ENCODE measurements around the gene ZNF423. TPM values are rescaled to one million over a fixed set of nuclear protein-coding genes. Genes with fewer than 3 reads are reported as not detected.

ZNF423 gene
- total RNA-seq, 1 donor from 2014 or later, result 16.7 TPM

DNA sequence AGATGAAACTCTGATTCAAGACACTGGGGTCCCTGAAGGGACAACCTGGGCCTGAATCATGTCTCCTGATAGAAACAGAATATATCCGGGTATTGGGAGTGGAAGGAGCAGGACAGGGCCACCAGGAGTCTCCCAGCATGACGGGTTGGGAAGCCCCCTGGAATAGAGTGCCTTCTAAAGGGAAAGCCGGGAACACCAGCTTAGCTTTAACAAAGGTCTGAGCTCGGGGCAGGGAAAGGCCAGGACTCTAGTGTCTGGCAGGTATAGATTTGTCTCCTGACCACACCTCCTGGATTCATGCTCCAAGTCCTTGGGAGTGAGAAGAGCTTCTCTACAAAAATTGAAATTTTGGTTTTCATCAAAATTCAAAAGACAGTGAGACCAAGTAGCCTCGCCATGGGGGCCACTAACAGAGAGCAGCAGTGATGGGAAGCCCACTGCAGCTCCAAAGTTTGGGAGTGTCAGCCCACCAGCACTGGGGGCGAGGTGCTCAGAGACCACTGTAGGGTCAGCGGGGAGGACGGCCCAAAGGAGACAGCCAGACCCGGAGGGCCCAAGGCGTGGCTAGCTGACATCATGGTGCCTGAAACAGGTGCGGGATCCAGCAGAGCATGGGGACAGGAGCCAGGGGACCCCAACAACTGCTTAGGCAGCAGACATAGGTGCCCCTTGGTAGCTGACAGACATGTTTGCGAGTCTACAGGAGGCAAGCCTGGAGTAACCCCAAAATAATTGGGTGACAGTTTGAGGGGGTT is 401.3 kb downstream of the ZNF423 start:
- Histone ChIP-seq H3K9ac (ENCODE audit: low read depth in 1 of 3, low read length in 3 of 3) (no peak overlapping the region), H3K27ac (ENCODE audit: low read depth, low read length) (no peak overlapping the region), H3K4me3 (ENCODE audit: low read length in 3 of 3) (no peak overlapping the region), H3K9me3 (ENCODE audit: control insufficient read depth in 3 of 3, low read length in 3 of 3) (no peaks in the 10 kb centered on the region), H3K4me1 (ENCODE audit: control insufficient read depth in 3 of 3, insufficient read depth in 3 of 3, low read length in 3 of 3) (no peaks in the 10 kb centered on the region), H3K27me3 (ENCODE audit: control insufficient read depth in 3 of 3, insufficient read depth in 3 of 3, low read length in 3 of 3) (peaks cover 0 to 4% (median 2%) of the 10 kb centered on the region in 3 donors), H3K36me3 (ENCODE audit: control insufficient read depth in 3 of 3, insufficient read depth in 3 of 3, low read length in 3 of 3) (no peaks in the 10 kb centered on the region)

DNA sequence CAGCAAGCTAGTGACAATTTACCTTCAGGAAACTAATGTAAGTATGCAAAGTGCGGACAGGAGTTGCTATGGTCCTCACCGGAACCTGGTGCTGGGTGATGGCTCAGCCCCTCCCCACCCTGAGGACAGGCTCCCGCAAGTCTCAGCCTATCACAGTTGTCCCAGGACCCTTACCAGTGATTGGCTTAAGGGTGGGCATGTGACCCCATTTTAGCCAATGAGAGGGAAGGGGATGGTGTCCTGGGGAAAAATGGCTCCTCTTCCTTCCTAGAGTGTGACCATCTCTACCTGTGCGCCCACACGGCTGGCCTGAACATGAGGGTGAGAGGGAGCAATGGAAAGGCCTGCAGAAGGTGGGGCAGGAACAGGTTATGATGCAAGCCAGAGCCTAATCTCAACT is 401.9 kb downstream of the ZNF423 start:
- H3K4me3 ChIP-seq (ENCODE audit: low read length in 3 of 3), result no peak overlapping the region
- no peak overlapping the region for H3K9ac ChIP-seq (ENCODE audit: low read depth in 1 of 3, low read length in 3 of 3)
- H3K9me3 ChIP-seq (ENCODE audit: control insufficient read depth in 3 of 3, low read length in 3 of 3), result no peaks in the 10 kb centered on the region
- peaks cover 0 to 4% (median 2%) of the 10 kb centered on the region in 3 donors for H3K27me3 ChIP-seq (ENCODE audit: control insufficient read depth in 3 of 3, insufficient read depth in 3 of 3, low read length in 3 of 3)
- H3K27ac ChIP-seq (ENCODE audit: low read depth, low read length), result no peak overlapping the region
- H3K4me1 ChIP-seq (ENCODE audit: control insufficient read depth in 3 of 3, insufficient read depth in 3 of 3, low read length in 3 of 3), result no peaks in the 10 kb centered on the region
- H3K36me3 ChIP-seq (ENCODE audit: control insufficient read depth in 3 of 3, insufficient read depth in 3 of 3, low read length in 3 of 3), result no peaks in the 10 kb centered on the region

GRCh38 chr16:49453021-49453420 is 402.9 kb downstream of the ZNF423 start:
- H3K27ac ChIP-seq (ENCODE audit: low read depth, low read length), result no peak overlapping the region
- H3K4me3 ChIP-seq (ENCODE audit: low read length in 3 of 3), result no peak overlapping the region
- H3K36me3 ChIP-seq (ENCODE audit: control insufficient read depth in 3 of 3, insufficient read depth in 3 of 3, low read length in 3 of 3), result no peaks in the 10 kb centered on the region
- peaks cover 0 to 4% (median 2%) of the 10 kb centered on the region in 3 donors for H3K27me3 ChIP-seq (ENCODE audit: control insufficient read depth in 3 of 3, insufficient read depth in 3 of 3, low read length in 3 of 3)
- H3K9ac ChIP-seq (ENCODE audit: low read depth in 1 of 3, low read length in 3 of 3), result no peak overlapping the region
- H3K9me3 ChIP-seq (ENCODE audit: control insufficient read depth in 3 of 3, low read length in 3 of 3), result no peaks in the 10 kb centered on the region
- no peaks in the 10 kb centered on the region for H3K4me1 ChIP-seq (ENCODE audit: control insufficient read depth in 3 of 3, insufficient read depth in 3 of 3, low read length in 3 of 3)

GRCh38 chr16:49452578-49452977 is 403.3 kb downstream of the ZNF423 start:
- H3K27me3 ChIP-seq (ENCODE audit: control insufficient read depth in 3 of 3, insufficient read depth in 3 of 3, low read length in 3 of 3), result peaks cover 0 to 4% (median 2%) of the 10 kb centered on the region in 3 donors
- no peaks in the 10 kb centered on the region for H3K36me3 ChIP-seq (ENCODE audit: control insufficient read depth in 3 of 3, insufficient read depth in 3 of 3, low read length in 3 of 3)
- H3K27ac ChIP-seq (ENCODE audit: low read depth, low read length), result no peak overlapping the region
- no peaks in the 10 kb centered on the region for H3K4me1 ChIP-seq (ENCODE audit: control insufficient read depth in 3 of 3, insufficient read depth in 3 of 3, low read length in 3 of 3)
- H3K9ac ChIP-seq (ENCODE audit: low read depth in 1 of 3, low read length in 3 of 3), result no peak overlapping the region
- no peak overlapping the region for H3K4me3 ChIP-seq (ENCODE audit: low read length in 3 of 3)
- no peaks in the 10 kb centered on the region for H3K9me3 ChIP-seq (ENCODE audit: control insufficient read depth in 3 of 3, low read length in 3 of 3)

DNA sequence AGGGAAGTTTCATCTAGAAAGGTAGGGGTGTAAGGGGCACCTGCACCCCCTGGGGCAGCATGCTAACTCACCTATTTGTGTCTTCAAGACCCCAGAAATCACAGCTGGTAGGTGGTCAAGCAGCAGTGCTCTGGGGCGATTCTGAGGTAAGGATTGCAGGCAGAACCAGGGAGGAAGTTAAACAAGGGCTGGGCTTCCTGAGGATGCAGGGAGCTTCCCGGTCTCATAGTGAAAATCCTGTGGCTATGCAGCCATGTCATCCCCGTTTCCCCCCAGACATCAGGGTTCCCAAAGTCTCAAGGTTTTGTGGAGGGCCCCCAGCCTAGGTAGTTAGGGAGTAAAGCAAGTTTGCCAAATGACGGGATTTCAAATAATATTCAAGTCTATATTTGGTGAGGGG is 403.8 kb downstream of the ZNF423 start:
- peak overlapping the region in 1 of 3 donors; percentile 15 for H3K4me3 ChIP-seq (ENCODE audit: low read length in 3 of 3)
- H3K9me3 ChIP-seq (ENCODE audit: control insufficient read depth in 3 of 3, low read length in 3 of 3), result no peaks in the 10 kb centered on the region
- H3K4me1 ChIP-seq (ENCODE audit: control insufficient read depth in 3 of 3, insufficient read depth in 3 of 3, low read length in 3 of 3), result no peaks in the 10 kb centered on the region
- peaks cover 0 to 4% (median 2%) of the 10 kb centered on the region in 3 donors for H3K27me3 ChIP-seq (ENCODE audit: control insufficient read depth in 3 of 3, insufficient read depth in 3 of 3, low read length in 3 of 3)
- H3K9ac ChIP-seq (ENCODE audit: low read depth in 1 of 3, low read length in 3 of 3), result no peak overlapping the region
- H3K27ac ChIP-seq (ENCODE audit: low read depth, low read length), result no peak overlapping the region
- no peaks in the 10 kb centered on the region for H3K36me3 ChIP-seq (ENCODE audit: control insufficient read depth in 3 of 3, insufficient read depth in 3 of 3, low read length in 3 of 3)

- Histone ChIP-seq H3K36me3 (ENCODE audit: control insufficient read depth in 3 of 3, insufficient read depth in 3 of 3, low read length in 3 of 3) (no peaks in the 10 kb centered on the region), H3K27ac (ENCODE audit: low read depth, low read length) (no peak overlapping the region), H3K27me3 (ENCODE audit: control insufficient read depth in 3 of 3, insufficient read depth in 3 of 3, low read length in 3 of 3) (peaks cover 0 to 2% (median 0%) of the 10 kb centered on the region in 3 donors), H3K9me3 (ENCODE audit: control insufficient read depth in 3 of 3, low read length in 3 of 3) (no peaks in the 10 kb centered on the region), H3K9ac (ENCODE audit: low read depth in 1 of 3, low read length in 3 of 3) (no peak overlapping the region), H3K4me3 (ENCODE audit: low read length in 3 of 3) (no peak overlapping the region), H3K4me1 (ENCODE audit: control insufficient read depth in 3 of 3, insufficient read depth in 3 of 3, low read length in 3 of 3) (no peaks in the 10 kb centered on the region)
These were observed 409.1 kb downstream of the ZNF423 start for GRCh38 chr16:49446805-49447204.

DNA sequence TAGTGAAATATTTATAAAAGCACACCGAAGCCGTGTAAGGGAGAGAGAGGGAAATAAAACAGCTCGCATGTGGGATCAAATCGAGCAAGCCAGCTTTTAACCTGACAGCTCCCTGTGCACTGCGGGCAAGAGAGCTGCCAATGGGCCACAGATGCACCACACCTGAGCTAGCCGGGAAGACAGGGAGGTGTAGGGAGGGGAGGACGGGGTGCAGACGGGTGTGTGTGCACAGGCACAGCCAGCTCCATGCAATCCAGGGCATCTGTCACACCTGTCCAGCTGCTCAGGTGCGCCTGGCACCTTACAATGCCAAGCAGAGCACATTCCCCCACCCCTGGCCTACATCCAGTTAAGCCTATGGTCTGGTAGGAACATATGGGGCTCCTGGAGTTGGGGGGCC is 412.3 kb downstream of the ZNF423 start:
- Histone ChIP-seq H3K27me3 (ENCODE audit: control insufficient read depth in 3 of 3, insufficient read depth in 3 of 3, low read length in 3 of 3) (peaks cover 0 to 10% (median 4%) of the 10 kb centered on the region in 3 donors), H3K9me3 (ENCODE audit: control insufficient read depth in 3 of 3, low read length in 3 of 3) (no peaks in the 10 kb centered on the region), H3K9ac (ENCODE audit: low read depth in 1 of 3, low read length in 3 of 3) (no peak overlapping the region), H3K4me1 (ENCODE audit: control insufficient read depth in 3 of 3, insufficient read depth in 3 of 3, low read length in 3 of 3) (peaks cover 5 to 12% (median 11%) of the 10 kb centered on the region in 3 donors), H3K4me3 (ENCODE audit: low read length in 3 of 3) (no peak overlapping the region), H3K27ac (ENCODE audit: low read depth, low read length) (no peak overlapping the region), H3K36me3 (ENCODE audit: control insufficient read depth in 3 of 3, insufficient read depth in 3 of 3, low read length in 3 of 3) (no peaks in the 10 kb centered on the region)

GRCh38 chr16:49442805-49443204 is 413.1 kb downstream of the ZNF423 start:
- Histone ChIP-seq H3K4me3 (ENCODE audit: low read length in 3 of 3) (no peak overlapping the region), H3K27me3 (ENCODE audit: control insufficient read depth in 3 of 3, insufficient read depth in 3 of 3, low read length in 3 of 3) (peaks cover 0 to 10% (median 4%) of the 10 kb centered on the region in 3 donors), H3K27ac (ENCODE audit: low read depth, low read length) (no peak overlapping the region), H3K4me1 (ENCODE audit: control insufficient read depth in 3 of 3, insufficient read depth in 3 of 3, low read length in 3 of 3) (peaks cover 5 to 12% (median 11%) of the 10 kb centered on the region in 3 donors), H3K9ac (ENCODE audit: low read depth in 1 of 3, low read length in 3 of 3) (no peak overlapping the region), H3K9me3 (ENCODE audit: control insufficient read depth in 3 of 3, low read length in 3 of 3) (no peaks in the 10 kb centered on the region), H3K36me3 (ENCODE audit: control insufficient read depth in 3 of 3, insufficient read depth in 3 of 3, low read length in 3 of 3) (no peaks in the 10 kb centered on the region)

DNA sequence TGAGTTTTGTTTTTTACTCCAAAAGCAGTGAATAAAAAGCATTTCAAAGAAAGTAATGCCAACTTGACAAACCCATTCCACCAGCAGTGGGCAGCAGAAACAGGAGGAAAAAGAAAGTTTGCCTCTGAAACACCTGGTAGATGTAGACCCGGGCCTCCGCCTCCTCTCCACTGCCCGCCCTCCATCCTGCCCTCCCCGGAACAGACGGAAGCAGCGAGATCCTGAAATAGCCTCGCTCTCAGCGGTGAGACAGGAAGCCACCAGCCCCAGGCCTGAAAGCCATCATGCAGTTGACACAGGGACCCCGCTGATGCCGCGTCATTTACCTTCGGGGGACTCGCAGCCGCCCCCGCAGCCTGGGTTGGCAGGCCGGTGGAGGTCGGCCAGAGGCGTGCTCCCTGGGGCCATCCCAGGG is 414.5 kb downstream of the ZNF423 start:
- Histone ChIP-seq H3K36me3 (ENCODE audit: control insufficient read depth in 3 of 3, insufficient read depth in 3 of 3, low read length in 3 of 3) (no peaks in the 10 kb centered on the region), H3K9me3 (ENCODE audit: control insufficient read depth in 3 of 3, low read length in 3 of 3) (no peaks in the 10 kb centered on the region), H3K9ac (ENCODE audit: low read depth in 1 of 3, low read length in 3 of 3) (no peak overlapping the region), H3K27ac (ENCODE audit: low read depth, low read length) (no peak overlapping the region), H3K4me3 (ENCODE audit: low read length in 3 of 3) (no peak overlapping the region), H3K27me3 (ENCODE audit: control insufficient read depth in 3 of 3, insufficient read depth in 3 of 3, low read length in 3 of 3) (peaks cover 0 to 10% (median 4%) of the 10 kb centered on the region in 3 donors), H3K4me1 (ENCODE audit: control insufficient read depth in 3 of 3, insufficient read depth in 3 of 3, low read length in 3 of 3) (peaks cover 5 to 12% (median 11%) of the 10 kb centered on the region in 3 donors)

- Histone ChIP-seq H3K36me3 (ENCODE audit: control insufficient read depth in 3 of 3, insufficient read depth in 3 of 3, low read length in 3 of 3) (no peaks in the 10 kb centered on the region), H3K27me3 (ENCODE audit: control insufficient read depth in 3 of 3, insufficient read depth in 3 of 3, low read length in 3 of 3) (peaks cover 0 to 10% (median 6%) of the 10 kb centered on the region in 3 donors), H3K9me3 (ENCODE audit: control insufficient read depth in 3 of 3, low read length in 3 of 3) (no peaks in the 10 kb centered on the region), H3K4me1 (ENCODE audit: control insufficient read depth in 3 of 3, insufficient read depth in 3 of 3, low read length in 3 of 3) (peaks cover 5 to 12% (median 11%) of the 10 kb centered on the region in 3 donors), H3K27ac (ENCODE audit: low read depth, low read length) (no peak overlapping the region), H3K9ac (ENCODE audit: low read depth in 1 of 3, low read length in 3 of 3) (no peak overlapping the region), H3K4me3 (ENCODE audit: low read length in 3 of 3) (no peak overlapping the region)
These were observed 415.5 kb downstream of the ZNF423 start for GRCh38 chr16:49440156-49441065.
